Measurements from ENCODE around the gene SERPINA10.

GRCh38 chr14:94278731-94279130 is 14.3 kb downstream of the SERPINA10 start:
- TF ChIP-seq GABPA (IDR thresholded peaks at IDR 0.05; ENCODE audit: low read depth) (no peak), MAX (IDR thresholded peaks at IDR 0.05; ENCODE audit: low read depth) (no peak), ZBTB33 (IDR thresholded peaks at IDR 0.05; ENCODE audit: borderline replicate concordance, low read depth) (no peak), CTCF (IDR thresholded peaks at IDR 0.05) (no peak)

Measured in SK-N-SH (cell line).